HEK293 (cell line): ENCODE results near the gene VSIR.

Experiments used
- GLIS1 ChIP-seq: fragments of 450-650 bp; formaldehyde crosslinking; IDR thresholded peaks from 2 replicates; pipeline ENCODE4 v1.5.1; 2016; ENCODE audit warnings: missing biosample characterization, missing genetic modification characterization
- HOXA7 ChIP-seq: sonication (generic); formaldehyde crosslinking; IDR thresholded peaks from 2 replicates; pipeline ENCODE4 v1.8.1; 2022; ENCODE audit warnings: missing genetic modification reagents, borderline replicate concordance
- SCRT2 ChIP-seq: fragments of 450-650 bp; formaldehyde crosslinking; IDR thresholded peaks from 2 replicates; pipeline ENCODE4 v1.5.1; 2016; ENCODE audit warnings: missing biosample characterization, missing genetic modification characterization
- ZNF785 ChIP-seq: fragments of 450-650 bp; formaldehyde crosslinking; IDR thresholded peaks from 2 replicates; pipeline ENCODE4 v1.5.1; 2016; ENCODE audit warnings: missing biosample characterization, missing genetic modification characterization
- TF ChIP-seq, protein P1 (sequence below): fragments of 450-650 bp; formaldehyde crosslinking; IDR thresholded peaks from 2 replicates; pipeline ENCODE4 v1.5.1; 2016; ENCODE audit warnings: missing biosample characterization, missing genetic modification characterization

- TF ChIP-seq, protein P1, sequence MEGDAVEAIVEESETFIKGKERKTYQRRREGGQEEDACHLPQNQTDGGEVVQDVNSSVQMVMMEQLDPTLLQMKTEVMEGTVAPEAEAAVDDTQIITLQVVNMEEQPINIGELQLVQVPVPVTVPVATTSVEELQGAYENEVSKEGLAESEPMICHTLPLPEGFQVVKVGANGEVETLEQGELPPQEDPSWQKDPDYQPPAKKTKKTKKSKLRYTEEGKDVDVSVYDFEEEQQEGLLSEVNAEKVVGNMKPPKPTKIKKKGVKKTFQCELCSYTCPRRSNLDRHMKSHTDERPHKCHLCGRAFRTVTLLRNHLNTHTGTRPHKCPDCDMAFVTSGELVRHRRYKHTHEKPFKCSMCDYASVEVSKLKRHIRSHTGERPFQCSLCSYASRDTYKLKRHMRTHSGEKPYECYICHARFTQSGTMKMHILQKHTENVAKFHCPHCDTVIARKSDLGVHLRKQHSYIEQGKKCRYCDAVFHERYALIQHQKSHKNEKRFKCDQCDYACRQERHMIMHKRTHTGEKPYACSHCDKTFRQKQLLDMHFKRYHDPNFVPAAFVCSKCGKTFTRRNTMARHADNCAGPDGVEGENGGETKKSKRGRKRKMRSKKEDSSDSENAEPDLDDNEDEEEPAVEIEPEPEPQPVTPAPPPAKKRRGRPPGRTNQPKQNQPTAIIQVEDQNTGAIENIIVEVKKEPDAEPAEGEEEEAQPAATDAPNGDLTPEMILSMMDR (tag by site-specific recombination): 0 out of 2 replicates have a peak, but pooled peaks have one; percentile 10
- no peak for TF ChIP-seq HOXA7
- no peak for TF ChIP-seq GLIS1 (tag by site-specific recombination)
- TF ChIP-seq ZNF785: no peak
- no peak for TF ChIP-seq SCRT2 (tag by site-specific recombination)
These were observed 11.7 kb downstream of the VSIR start for GRCh38 chr10:71761541-71762113.
